HepG2 (cell line): ENCODE measurements around the gene AS3MT. TPM values are rescaled to one million over a fixed set of nuclear protein-coding genes. Genes with fewer than 3 reads are reported as not detected.

ENCODE experiments used
- BRCA1 ChIP-seq: sonication (generic); formaldehyde crosslinking; IDR thresholded peaks from 2 replicates; pipeline ENCODE4 v1.4.0; 2020; ENCODE audit warnings: missing genetic modification reagents
- BRD4 ChIP-seq: sonication (generic); formaldehyde crosslinking; IDR thresholded peaks from 2 replicates; pipeline ENCODE4 v1.4.0; 2020; ENCODE audit warnings: missing genetic modification reagents
- E2F2 ChIP-seq: sonication (generic); formaldehyde crosslinking; IDR thresholded peaks from 2 replicates; pipeline ENCODE4 v1.4.0; 2020; ENCODE audit warnings: missing genetic modification reagents, borderline replicate concordance
- EED ChIP-seq: sonication (generic); formaldehyde crosslinking; IDR thresholded peaks from 2 replicates; pipeline ENCODE4 v1.5.0; 2020; ENCODE audit warnings: mild to moderate bottlenecking, missing genetic modification reagents
- HDAC1 ChIP-seq: sonication (generic); formaldehyde crosslinking; IDR thresholded peaks from 2 replicates; pipeline ENCODE4 v1.5.1; 2020; ENCODE audit warnings: mild to moderate bottlenecking, missing genetic modification reagents
- HNRNPLL ChIP-seq: fragments of 200-400 bp; formaldehyde crosslinking; IDR thresholded peaks from 2 replicates; pipeline ENCODE4 v1.6.1; 2017; ENCODE audit warnings: mild to moderate bottlenecking, low read depth, low read length; ENCODE audit not compliant: poor library complexity, severe bottlenecking
- MAFK ChIP-seq, 2 experiments: IDR thresholded peaks in 1 of 2; conservative IDR thresholded peaks in 1 of 2; 2 replicates each; pipeline ENCODE4 v1.6.1; 2011; ENCODE audit warnings: improper control_type of control experiment in 2 of 2, low read length in 2 of 2
- MEF2D ChIP-seq: sonication (generic); formaldehyde crosslinking; IDR thresholded peaks from 2 replicates; pipeline ENCODE4 v1.5.1; 2020; ENCODE audit warnings: mild to moderate bottlenecking, missing genetic modification reagents
- PLRG1 ChIP-seq: fragments of 450-650 bp; conservative IDR thresholded peaks from 2 replicates; pipeline ENCODE4 v1.6.1; 2016
- SETDB1 ChIP-seq: sonication (generic); formaldehyde crosslinking; IDR thresholded peaks from 2 replicates; pipeline ENCODE4 v1.5.1; 2020; ENCODE audit warnings: missing genetic modification reagents, mild to moderate bottlenecking, borderline replicate concordance
- SRSF9 ChIP-seq: fragments of 200-400 bp; formaldehyde crosslinking; IDR thresholded peaks from 2 replicates; pipeline ENCODE4 v1.6.1; 2018; ENCODE audit warnings: borderline replicate concordance, mild to moderate bottlenecking, low read depth, low read length; ENCODE audit not compliant: insufficient read depth, poor library complexity, severe bottlenecking
- TBP ChIP-seq: sonication (generic); formaldehyde crosslinking; IDR thresholded peaks from 2 replicates; pipeline ENCODE4 v1.5.0; 2020; ENCODE audit warnings: missing genetic modification reagents
- TEAD2 ChIP-seq: sonication (generic); formaldehyde crosslinking; IDR thresholded peaks from 2 replicates; pipeline ENCODE4 v1.9.0; 2021; ENCODE audit warnings: missing genetic modification reagents
- ZBTB21 ChIP-seq: sonication (generic); formaldehyde crosslinking; IDR thresholded peaks from 2 replicates; pipeline ENCODE4 v1.4.0; 2020; ENCODE audit warnings: missing genetic modification reagents
- ZBTB38 ChIP-seq: sonication (generic); formaldehyde crosslinking; IDR thresholded peaks from 2 replicates; pipeline ENCODE4 v1.5.1; 2020; ENCODE audit warnings: mild to moderate bottlenecking, missing genetic modification reagents
- ZNF230 ChIP-seq: sonication (generic); formaldehyde crosslinking; IDR thresholded peaks from 2 replicates; pipeline ENCODE4 v1.4.0; 2020; ENCODE audit warnings: mild to moderate bottlenecking, missing genetic modification reagents
- ZNF331 ChIP-seq: sonication (generic); formaldehyde crosslinking; IDR thresholded peaks from 2 replicates; pipeline ENCODE4 v1.4.0; 2020; ENCODE audit warnings: missing genetic modification reagents
- ZNF337 ChIP-seq: sonication (generic); formaldehyde crosslinking; IDR thresholded peaks from 2 replicates; pipeline ENCODE4 v1.5.1; 2020; ENCODE audit warnings: missing genetic modification reagents, low read depth, mild to moderate bottlenecking, borderline replicate concordance
- ZNF441 ChIP-seq: sonication (generic); formaldehyde crosslinking; IDR thresholded peaks from 2 replicates; pipeline ENCODE4 v1.7.0; 2021; ENCODE audit warnings: missing genetic modification reagents, borderline replicate concordance
- ZNF773 ChIP-seq: sonication (generic); formaldehyde crosslinking; IDR thresholded peaks from 2 replicates; pipeline ENCODE4 v1.4.0; 2020; ENCODE audit warnings: missing genetic modification reagents, borderline replicate concordance
- ZNF841 ChIP-seq: sonication (generic); formaldehyde crosslinking; IDR thresholded peaks from 2 replicates; pipeline ENCODE4 v1.8.1; 2023; ENCODE audit warnings: missing genetic modification reagents, borderline replicate concordance
- polyA plus RNA-seq, 8 experiments: library from polyadenylated mRNA; depleted of rRNA in 3 of 8; stranded (reverse) in 7 of 8; unstranded in 1 of 8; fragments of >200 nt; fragmentation: Illumina TruSeq in 4 of 8; extraction: Trizol in 4 of 8; gene quantifications; 2 replicates each; pipeline versions ENCODE4 v1.2.1 to v1.2.3, GENCODE V29; 2011 to 2016; ENCODE audit warnings: low read depth in 4 of 8, missing spikeins in 1 of 8, mixed read lengths in 1 of 8; ENCODE audit not compliant: insufficient read depth in 1 of 8
- total RNA-seq, 5 experiments: library from RNA; depleted of rRNA; stranded (reverse); fragments of >200 nt; fragmentation: Illumina TruSeq; extraction: Trizol; gene quantifications; 2 replicates each; pipeline ENCODE4 v1.2.3, GENCODE V29; 2016; ENCODE audit warnings: low read depth in 1 of 5
- TF ChIP-seq, protein P1 (sequence below): sonication (generic); formaldehyde crosslinking; IDR thresholded peaks from 2 replicates; pipeline ENCODE4 v1.8.0; 2022; ENCODE audit warnings: missing genetic modification reagents, mild to moderate bottlenecking, moderate library complexity, borderline replicate concordance
- TF ChIP-seq, protein P2 (sequence below): sonication (generic); formaldehyde crosslinking; IDR thresholded peaks from 2 replicates; pipeline ENCODE4 v1.5.1; 2020; ENCODE audit warnings: missing genetic modification reagents, mild to moderate bottlenecking, borderline replicate concordance
- TF ChIP-seq, protein P3 (sequence below): sonication (generic); formaldehyde crosslinking; IDR thresholded peaks from 2 replicates; pipeline ENCODE4 v1.5.0; 2020; ENCODE audit warnings: missing genetic modification reagents

Gene AS3MT
- total and polyA plus RNA-seq, 2 of the 13 experiments (the other 11 are each of a cell fraction or from before 2014, with no cell fraction given): 8.7 to 17.4 TPM

GRCh38 chr10:102919246-102919959 lies 50.1 kb downstream of the AS3MT start (continued):
- no peak for TF ChIP-seq PLRG1
- TF ChIP-seq TBP (CRISPR knock-in tag): no peak
- no peak; the same call in 1 of the 2 replicates for TF ChIP-seq E2F2 (CRISPR knock-in tag)
- no peak for TF ChIP-seq SETDB1 (CRISPR knock-in tag)
- no peak for TF ChIP-seq ZNF337 (CRISPR knock-in tag)
- TF ChIP-seq MAFK (conservative IDR thresholded peaks at IDR 0.05 in 1 of 2, IDR thresholded peaks at IDR 0.05 in 1 of 2; ENCODE audit: low read length in 2 of 2): no peak
- TF ChIP-seq, protein P1, sequence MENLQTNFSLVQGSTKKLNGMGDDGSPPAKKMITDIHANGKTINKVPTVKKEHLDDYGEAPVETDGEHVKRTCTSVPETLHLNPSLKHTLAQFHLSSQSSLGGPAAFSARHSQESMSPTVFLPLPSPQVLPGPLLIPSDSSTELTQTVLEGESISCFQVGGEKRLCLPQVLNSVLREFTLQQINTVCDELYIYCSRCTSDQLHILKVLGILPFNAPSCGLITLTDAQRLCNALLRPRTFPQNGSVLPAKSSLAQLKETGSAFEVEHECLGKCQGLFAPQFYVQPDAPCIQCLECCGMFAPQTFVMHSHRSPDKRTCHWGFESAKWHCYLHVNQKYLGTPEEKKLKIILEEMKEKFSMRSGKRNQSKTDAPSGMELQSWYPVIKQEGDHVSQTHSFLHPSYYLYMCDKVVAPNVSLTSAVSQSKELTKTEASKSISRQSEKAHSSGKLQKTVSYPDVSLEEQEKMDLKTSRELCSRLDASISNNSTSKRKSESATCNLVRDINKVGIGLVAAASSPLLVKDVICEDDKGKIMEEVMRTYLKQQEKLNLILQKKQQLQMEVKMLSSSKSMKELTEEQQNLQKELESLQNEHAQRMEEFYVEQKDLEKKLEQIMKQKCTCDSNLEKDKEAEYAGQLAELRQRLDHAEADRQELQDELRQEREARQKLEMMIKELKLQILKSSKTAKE: no peak
- TF ChIP-seq, protein P2, sequence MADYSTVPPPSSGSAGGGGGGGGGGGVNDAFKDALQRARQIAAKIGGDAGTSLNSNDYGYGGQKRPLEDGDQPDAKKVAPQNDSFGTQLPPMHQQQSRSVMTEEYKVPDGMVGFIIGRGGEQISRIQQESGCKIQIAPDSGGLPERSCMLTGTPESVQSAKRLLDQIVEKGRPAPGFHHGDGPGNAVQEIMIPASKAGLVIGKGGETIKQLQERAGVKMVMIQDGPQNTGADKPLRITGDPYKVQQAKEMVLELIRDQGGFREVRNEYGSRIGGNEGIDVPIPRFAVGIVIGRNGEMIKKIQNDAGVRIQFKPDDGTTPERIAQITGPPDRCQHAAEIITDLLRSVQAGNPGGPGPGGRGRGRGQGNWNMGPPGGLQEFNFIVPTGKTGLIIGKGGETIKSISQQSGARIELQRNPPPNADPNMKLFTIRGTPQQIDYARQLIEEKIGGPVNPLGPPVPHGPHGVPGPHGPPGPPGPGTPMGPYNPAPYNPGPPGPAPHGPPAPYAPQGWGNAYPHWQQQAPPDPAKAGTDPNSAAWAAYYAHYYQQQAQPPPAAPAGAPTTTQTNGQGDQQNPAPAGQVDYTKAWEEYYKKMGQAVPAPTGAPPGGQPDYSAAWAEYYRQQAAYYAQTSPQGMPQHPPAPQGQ: no peak
- TF ChIP-seq ZNF841 (CRISPR knock-in tag): no peak
- peak; percentile 73 for TF ChIP-seq ZBTB38 (CRISPR knock-in tag)
- peak; percentile 44; the same call in 1 of the 2 replicates for TF ChIP-seq ZNF331
- TF ChIP-seq ZNF773 (CRISPR knock-in tag): peak; percentile 75; the same call in 1 of the 2 replicates
- TF ChIP-seq, protein P3, sequence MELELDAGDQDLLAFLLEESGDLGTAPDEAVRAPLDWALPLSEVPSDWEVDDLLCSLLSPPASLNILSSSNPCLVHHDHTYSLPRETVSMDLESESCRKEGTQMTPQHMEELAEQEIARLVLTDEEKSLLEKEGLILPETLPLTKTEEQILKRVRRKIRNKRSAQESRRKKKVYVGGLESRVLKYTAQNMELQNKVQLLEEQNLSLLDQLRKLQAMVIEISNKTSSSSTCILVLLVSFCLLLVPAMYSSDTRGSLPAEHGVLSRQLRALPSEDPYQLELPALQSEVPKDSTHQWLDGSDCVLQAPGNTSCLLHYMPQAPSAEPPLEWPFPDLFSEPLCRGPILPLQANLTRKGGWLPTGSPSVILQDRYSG (CRISPR knock-in tag): no peak
- TF ChIP-seq BRCA1: 0 out of 2 replicates have a peak, but pooled peaks have one; percentile 18
- TF ChIP-seq BRD4 (CRISPR knock-in tag): peak; percentile 67; the same call in 1 of the 2 replicates
- TF ChIP-seq ZBTB21: no peak
- peak; percentile 54; the same call in 1 of the 2 replicates for TF ChIP-seq EED (CRISPR knock-in tag)
- TF ChIP-seq ZNF230 (CRISPR knock-in tag): 0 out of 2 replicates have a peak, but pooled peaks have one; percentile 0
- TF ChIP-seq HNRNPLL: peak; percentile 93
- TF ChIP-seq TEAD2 (CRISPR knock-in tag): no peak
- TF ChIP-seq HDAC1 (CRISPR knock-in tag): 0 out of 2 replicates have a peak, but pooled peaks have one; percentile 27
- TF ChIP-seq ZNF441: no peak
- no peak for TF ChIP-seq SRSF9
- peak; percentile 16; the same call in 1 of the 2 replicates for TF ChIP-seq MEF2D (CRISPR knock-in tag)
